ENCODE results near the gene FAM124A. TPM values are rescaled to one million over a fixed set of nuclear protein-coding genes. Genes with fewer than 3 reads are reported as not detected.

The FAM124A gene
- total RNA-seq, 3 donors from 2014 or later (not counting 1 experiment from before 2014, with no cell fraction given), result not detected

GRCh38 chr13:51233117-51233826 is 11.1 kb downstream of the FAM124A start:
- H3K36me3 ChIP-seq (ENCODE audit: control insufficient read depth, insufficient read depth, low read length), result no peaks in the 10 kb centered on the region
- Mint-ChIP-seq H3K4me1 (peaks cover 8 to 9% of the 10 kb centered on the region in 2 donors), H3K4me3 (no peak overlapping the region), H3K27me3 (ENCODE audit: low read depth in 2 of 2) (peaks cover 26 to 55% of the 10 kb centered on the region in 2 donors), H3K27ac (no peak overlapping the region), H3K9me3 (no peaks in the 10 kb centered on the region), H3K36me3 (no peaks in the 10 kb centered on the region)
- ATAC-seq, result no peak
- H3K27me3 ChIP-seq (ENCODE audit: control insufficient read depth, insufficient read depth, low read length), result peaks cover 2% of the 10 kb centered on the region
- no peak for TF ChIP-seq CTCF (IDR thresholded peaks at IDR 0.05)
- intact Hi-C loops (cut with micrococcal nuclease), result no loop called here
- no peaks in the 10 kb centered on the region for H3K9me3 ChIP-seq (ENCODE audit: control insufficient read depth, insufficient read depth, low read length)
- peaks cover 7% of the 10 kb centered on the region for H3K4me1 ChIP-seq (ENCODE audit: control insufficient read depth, insufficient read depth, low read length)
- H3K4me3 ChIP-seq (ENCODE audit: low read length), result no peak overlapping the region
- DNase-seq, result no peak
- no peak overlapping the region for H3K27ac ChIP-seq (ENCODE audit: low read length)
- WGBS (ENCODE audit: insufficient coverage), result 88% methylated on average over 9 of the region's 9 CpGs

GRCh38 chr13:51234676-51235075 is 12.5 kb downstream of the FAM124A start:
- no peaks in the 10 kb centered on the region for H3K36me3 ChIP-seq (ENCODE audit: control insufficient read depth, insufficient read depth, low read length)
- 82% methylated on average over 10 of the region's 10 CpGs for WGBS (ENCODE audit: insufficient coverage)

GRCh38 chr13:51235186-51235585 is 13.0 kb downstream of the FAM124A start:
- Histone ChIP-seq H3K36me3 (ENCODE audit: control insufficient read depth, insufficient read depth, low read length) (no peaks in the 10 kb centered on the region), H3K4me1 (ENCODE audit: control insufficient read depth, insufficient read depth, low read length) (peaks cover 7% of the 10 kb centered on the region), H3K4me3 (ENCODE audit: low read length) (no peak overlapping the region), H3K27ac (ENCODE audit: low read length) (no peak overlapping the region), H3K27me3 (ENCODE audit: control insufficient read depth, insufficient read depth, low read length) (no peaks in the 10 kb centered on the region), H3K9me3 (ENCODE audit: control insufficient read depth, insufficient read depth, low read length) (no peaks in the 10 kb centered on the region)
- Mint-ChIP-seq H3K4me3 (no peak overlapping the region), H3K27me3 (ENCODE audit: low read depth in 2 of 2) (peaks cover 27 to 46% of the 10 kb centered on the region in 2 donors), H3K36me3 (no peaks in the 10 kb centered on the region), H3K4me1 (peaks cover 8 to 9% of the 10 kb centered on the region in 2 donors), H3K27ac (no peak overlapping the region), H3K9me3 (no peaks in the 10 kb centered on the region)
- intact Hi-C loops (cut with micrococcal nuclease), result no loop called here
- no peak for ATAC-seq
- no peak for TF ChIP-seq CTCF (IDR thresholded peaks at IDR 0.05)
- DNase-seq, result no peak
- no CpG with 5 or more reads among the region's 2 CpGs for WGBS (ENCODE audit: insufficient coverage)

More at GRCh38 chr13:51234676-51235075, 12.5 kb downstream of the FAM124A start:
- no peaks in the 10 kb centered on the region for H3K9me3 Mint-ChIP-seq
- no peak overlapping the region for H3K27ac ChIP-seq (ENCODE audit: low read length)
- H3K4me1 Mint-ChIP-seq, result peaks cover 8 to 9% of the 10 kb centered on the region in 2 donors
- no peak overlapping the region for H3K4me3 Mint-ChIP-seq
- H3K27me3 Mint-ChIP-seq (ENCODE audit: low read depth in 2 of 2), result peaks cover 25 to 45% of the 10 kb centered on the region in 2 donors
- H3K27ac Mint-ChIP-seq, result no peak overlapping the region
- no peak for TF ChIP-seq CTCF (IDR thresholded peaks at IDR 0.05)
- ATAC-seq (no peak), DNase-seq (no peak)
- peaks cover 7% of the 10 kb centered on the region for H3K4me1 ChIP-seq (ENCODE audit: control insufficient read depth, insufficient read depth, low read length)
- intact Hi-C loops (cut with micrococcal nuclease), result no loop called here
- H3K27me3 ChIP-seq (ENCODE audit: control insufficient read depth, insufficient read depth, low read length), result no peaks in the 10 kb centered on the region
- H3K9me3 ChIP-seq (ENCODE audit: control insufficient read depth, insufficient read depth, low read length), result no peaks in the 10 kb centered on the region
- H3K36me3 Mint-ChIP-seq, result no peaks in the 10 kb centered on the region
- no peak overlapping the region for H3K4me3 ChIP-seq (ENCODE audit: low read length)

All from natural killer cell (primary cell).